ENCODE data around the gene PLCH2. TPM values are rescaled to one million over a fixed set of nuclear protein-coding genes. Genes with fewer than 3 reads are reported as not detected.
A peak's percentile ranks its signal among the peaks of the same experiment; 100 is the strongest.

PLCH2 gene
- total and polyA plus RNA-seq, 3 experiments from 2014 or later: 2.5 to 2.8 (median 2.5) TPM

DNA sequence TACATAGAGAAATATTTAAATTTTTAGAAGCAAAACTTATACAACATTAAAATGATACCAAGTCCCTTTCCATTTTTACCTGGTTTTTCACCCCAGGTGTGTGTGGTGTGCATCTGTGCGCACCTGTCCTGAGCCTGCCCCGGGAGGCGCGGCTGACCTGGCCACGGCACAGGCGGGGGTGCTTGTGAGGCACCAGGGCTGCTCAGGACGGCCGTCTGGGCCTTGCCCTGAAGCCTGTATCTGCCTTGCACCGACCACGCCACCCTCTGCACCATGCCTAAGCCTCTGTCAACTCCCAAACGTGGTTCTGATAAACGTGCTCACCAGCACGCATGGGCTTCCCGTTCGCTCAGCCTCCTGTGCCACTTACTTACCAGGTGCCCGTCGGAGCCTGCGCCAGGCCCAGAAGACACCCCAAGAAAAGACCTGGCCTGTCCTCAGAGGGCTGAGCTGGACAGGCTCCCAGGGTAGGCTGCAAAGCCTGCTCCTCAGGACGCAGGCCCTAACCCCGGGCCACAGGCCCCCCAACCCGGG, 29.4 kb downstream of the PLCH2 start:
- CTCF ChIA-PET: interaction anchor here (0.9 kb wide), 1 partner anchor 43 kb away, joined by 3 read pairs; no protein-coding TSS in a partner anchor
- no peaks in the 10 kb centered on the region for H3K27me3 ChIP-seq (ENCODE audit: insufficient read depth, low read length, poor library complexity, severe bottlenecking)
- H3K9me3 ChIP-seq (ENCODE audit: low read length): no peaks in the 10 kb centered on the region
- Mint-ChIP-seq H3K36me3 (peaks cover 0 to 30% (median 0%) of the 10 kb centered on the region in 3 donors), H3K4me1 (peaks cover under 1 to 15% (median under 1%) of the 10 kb centered on the region in 3 donors), H3K27me3 (no peaks in the 10 kb centered on the region), H3K9me3 (no peaks in the 10 kb centered on the region), H3K27ac (peak overlapping the region in 1 of 8 donors; percentile 80), H3K4me3 (no peak overlapping the region)
- H3K36me3 ChIP-seq (ENCODE audit: insufficient read depth, low read length): peaks cover 6% of the 10 kb centered on the region
- no peak overlapping the region for H3K4me3 ChIP-seq (ENCODE audit: low read length)
- H3K27ac ChIP-seq (ENCODE audit: low read depth, low read length): no peak overlapping the region
- no peak for DNase-seq
- POLR2A ChIA-PET: no interaction called here
- H3K4me1 ChIP-seq (ENCODE audit: insufficient read depth, low read length): peaks cover under 1% of the 10 kb centered on the region

GRCh38 chr1:2506007-2506860, 30.1 kb downstream of the PLCH2 start:
- Mint-ChIP-seq H3K27ac (peak overlapping the region in 1 of 8 donors; percentile 77), H3K27me3 (no peaks in the 10 kb centered on the region), H3K4me3 (no peak overlapping the region), H3K4me1 (peaks cover 0 to 11% (median 0%) of the 10 kb centered on the region in 3 donors), H3K9me3 (no peaks in the 10 kb centered on the region), H3K36me3 (peaks cover 0 to 36% (median 0%) of the 10 kb centered on the region in 3 donors)
- Histone ChIP-seq H3K27me3 (ENCODE audit: insufficient read depth, low read length, poor library complexity, severe bottlenecking) (no peaks in the 10 kb centered on the region), H3K36me3 (ENCODE audit: insufficient read depth, low read length) (peaks cover 9% of the 10 kb centered on the region), H3K4me1 (ENCODE audit: insufficient read depth, low read length) (no peaks in the 10 kb centered on the region), H3K4me3 (ENCODE audit: low read length) (no peak overlapping the region), H3K9me3 (ENCODE audit: low read length) (no peaks in the 10 kb centered on the region), H3K27ac (ENCODE audit: low read depth, low read length) (no peak overlapping the region)
- ChIA-PET POLR2A (interaction anchor here (0.8 kb wide), 2 partner anchors 8 to 18 kb away, joined by 3 read pairs; no protein-coding TSS in a partner anchor), CTCF (interaction anchor here (0.9 to 2.0 kb wide), 2 partner anchors 18 to 42 kb away, joined by 3 to 7 read pairs; no protein-coding TSS in a partner anchor)
- DNase-seq: no peak

DNA sequence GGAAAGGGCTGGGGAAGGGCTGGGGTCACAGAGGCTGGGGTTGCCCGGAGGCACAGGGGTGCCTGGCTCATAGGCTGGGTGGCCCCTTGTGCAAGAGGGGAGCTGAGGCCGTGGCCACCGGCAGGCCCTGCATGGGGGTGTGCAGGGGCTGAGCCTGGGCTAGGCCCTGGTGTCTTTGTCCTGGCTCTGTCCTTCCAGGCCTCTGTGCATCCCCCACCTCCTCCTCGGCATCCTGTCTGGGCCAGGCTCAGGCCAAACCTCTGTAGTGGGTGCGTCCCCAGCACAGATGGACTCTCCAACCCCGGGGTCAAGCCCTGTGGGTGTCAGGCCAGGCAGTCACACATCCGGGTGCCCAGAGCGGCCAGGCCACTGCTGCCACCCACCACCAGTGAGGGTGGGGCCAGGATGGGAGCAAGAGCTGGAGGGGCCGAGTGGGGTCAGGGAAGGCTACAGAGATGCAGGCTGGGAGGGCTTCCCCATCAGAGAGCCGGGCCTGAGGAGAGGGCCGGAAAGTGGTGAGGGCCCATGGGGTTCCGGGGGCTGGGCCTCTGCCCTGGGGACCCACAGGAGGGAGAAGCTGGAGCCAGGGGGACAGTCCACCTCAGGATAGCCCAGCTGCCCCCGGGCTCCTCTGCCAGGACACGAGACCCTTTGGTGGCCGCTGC, 30.9 kb downstream of the PLCH2 start:
- CTCF ChIA-PET: interaction anchor here (2.0 kb wide), 1 partner anchor 17 kb away, joined by 7 read pairs; no protein-coding TSS in a partner anchor
- H3K4me3 ChIP-seq (ENCODE audit: low read length): no peak overlapping the region
- H3K4me3 Mint-ChIP-seq: no peak overlapping the region
- H3K4me1 ChIP-seq (ENCODE audit: insufficient read depth, low read length): no peaks in the 10 kb centered on the region
- peaks cover 0 to 9% (median 0%) of the 10 kb centered on the region in 3 donors for H3K4me1 Mint-ChIP-seq
- POLR2A ChIA-PET: interaction anchor here (0.8 kb wide), 1 partner anchor 19 kb away, joined by 3 read pairs; no protein-coding TSS in a partner anchor
- no peak for DNase-seq
- no peaks in the 10 kb centered on the region for H3K9me3 ChIP-seq (ENCODE audit: low read length)
- no peaks in the 10 kb centered on the region for H3K27me3 ChIP-seq (ENCODE audit: insufficient read depth, low read length, poor library complexity, severe bottlenecking)
- no peaks in the 10 kb centered on the region for H3K9me3 Mint-ChIP-seq
- H3K36me3 Mint-ChIP-seq: peaks cover 0 to 44% (median 0%) of the 10 kb centered on the region in 3 donors
- H3K27ac ChIP-seq (ENCODE audit: low read depth, low read length): no peak overlapping the region
- no peak overlapping the region for H3K27ac Mint-ChIP-seq
- peaks cover 17% of the 10 kb centered on the region for H3K36me3 ChIP-seq (ENCODE audit: insufficient read depth, low read length)
- no peaks in the 10 kb centered on the region for H3K27me3 Mint-ChIP-seq

- no peaks in the 10 kb centered on the region for H3K27me3 ChIP-seq (ENCODE audit: insufficient read depth, low read length, poor library complexity, severe bottlenecking)
- peaks cover 0 to 51% (median 0%) of the 10 kb centered on the region in 3 donors for H3K36me3 Mint-ChIP-seq
- POLR2A ChIA-PET: interaction anchor here (0.9 kb wide), 1 partner anchor 18 kb away, joined by 3 read pairs; no protein-coding TSS in a partner anchor
- no peak for DNase-seq
- CTCF ChIA-PET: interaction anchor here (2.0 kb wide), 1 partner anchor 16 kb away, joined by 7 read pairs; no protein-coding TSS in a partner anchor
- H3K4me3 Mint-ChIP-seq: no peak overlapping the region
- H3K36me3 ChIP-seq (ENCODE audit: insufficient read depth, low read length): peaks cover 17% of the 10 kb centered on the region
- no peaks in the 10 kb centered on the region for H3K4me1 ChIP-seq (ENCODE audit: insufficient read depth, low read length)
- H3K27me3 Mint-ChIP-seq: no peaks in the 10 kb centered on the region
- H3K9me3 Mint-ChIP-seq: no peaks in the 10 kb centered on the region
- H3K4me1 Mint-ChIP-seq: peaks cover 0 to 9% (median 0%) of the 10 kb centered on the region in 3 donors
- no peak overlapping the region for H3K27ac Mint-ChIP-seq
- H3K27ac ChIP-seq (ENCODE audit: low read depth, low read length): no peak overlapping the region
- no peaks in the 10 kb centered on the region for H3K9me3 ChIP-seq (ENCODE audit: low read length)
- H3K4me3 ChIP-seq (ENCODE audit: low read length): no peak overlapping the region
These were observed 31.7 kb downstream of the PLCH2 start for GRCh38 chr1:2507744-2508155.

DNA sequence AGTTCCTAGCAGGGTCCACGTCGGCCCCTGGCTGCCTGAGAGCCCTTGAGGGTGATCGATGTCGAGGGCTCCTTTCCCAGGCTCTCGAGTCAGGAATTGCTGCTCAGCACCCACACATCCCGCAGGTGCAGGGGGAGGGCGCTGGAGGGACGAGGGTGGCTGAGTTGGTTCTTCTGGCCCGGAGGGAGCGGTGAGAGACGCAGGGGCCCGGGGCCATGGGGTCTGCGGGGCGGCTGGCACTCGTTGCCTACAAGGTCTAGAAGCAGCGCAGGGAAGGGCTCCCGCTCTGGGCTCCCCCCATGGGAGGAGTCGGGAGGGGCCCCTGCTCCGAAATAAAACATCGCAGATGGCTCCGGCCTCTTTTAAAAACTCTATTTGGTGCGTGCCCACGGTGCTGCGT, 32.1 kb downstream of the PLCH2 start:
- ChIA-PET POLR2A (interaction anchor here (0.9 kb wide), 1 partner anchor 17 kb away, joined by 3 read pairs; no protein-coding TSS in a partner anchor), CTCF (interaction anchor here (2.0 kb wide), 1 partner anchor 16 kb away, joined by 7 read pairs; no protein-coding TSS in a partner anchor)
- peaks cover 21% of the 10 kb centered on the region for H3K36me3 ChIP-seq (ENCODE audit: insufficient read depth, low read length)
- no peak for DNase-seq
- H3K4me3 ChIP-seq (ENCODE audit: low read length): no peak overlapping the region
- H3K27ac ChIP-seq (ENCODE audit: low read depth, low read length): no peak overlapping the region
- no peaks in the 10 kb centered on the region for H3K27me3 ChIP-seq (ENCODE audit: insufficient read depth, low read length, poor library complexity, severe bottlenecking)
- Mint-ChIP-seq H3K27me3 (no peaks in the 10 kb centered on the region), H3K27ac (no peak overlapping the region), H3K4me3 (no peak overlapping the region), H3K4me1 (peaks cover 0 to 9% (median 0%) of the 10 kb centered on the region in 3 donors), H3K36me3 (peaks cover 0 to 55% (median 0%) of the 10 kb centered on the region in 3 donors), H3K9me3 (no peaks in the 10 kb centered on the region)
- H3K4me1 ChIP-seq (ENCODE audit: insufficient read depth, low read length): no peaks in the 10 kb centered on the region
- H3K9me3 ChIP-seq (ENCODE audit: low read length): no peaks in the 10 kb centered on the region

DNA sequence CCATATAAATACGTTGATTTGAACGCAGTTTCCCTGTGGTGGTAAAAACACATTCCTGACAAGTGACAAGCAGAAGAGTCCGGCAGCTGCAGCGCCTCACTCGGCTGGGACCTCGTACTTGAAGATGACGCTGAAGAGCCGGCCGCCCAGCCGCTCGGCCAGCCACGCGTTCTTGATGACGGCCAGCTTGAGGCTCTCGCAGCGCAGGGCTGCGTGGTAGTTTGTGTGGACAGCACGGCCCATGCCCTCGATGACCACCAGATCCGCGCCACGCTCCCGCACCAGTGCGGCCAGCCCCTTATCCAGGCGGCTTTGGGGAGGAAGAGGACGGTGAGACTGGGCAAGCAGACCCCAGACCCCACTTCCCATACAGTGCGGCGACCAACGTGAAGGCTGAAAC, 32.7 kb downstream of the PLCH2 start:
- no peaks in the 10 kb centered on the region for H3K27me3 Mint-ChIP-seq
- peaks cover 27% of the 10 kb centered on the region for H3K36me3 ChIP-seq (ENCODE audit: insufficient read depth, low read length)
- no peaks in the 10 kb centered on the region for H3K9me3 ChIP-seq (ENCODE audit: low read length)
- no peak overlapping the region for H3K4me3 ChIP-seq (ENCODE audit: low read length)
- no peak overlapping the region for H3K27ac ChIP-seq (ENCODE audit: low read depth, low read length)
- no peak overlapping the region for H3K4me3 Mint-ChIP-seq
- H3K27ac Mint-ChIP-seq: peak overlapping the region in 1 of 8 donors; percentile 73
- H3K4me1 ChIP-seq (ENCODE audit: insufficient read depth, low read length): no peaks in the 10 kb centered on the region
- no peaks in the 10 kb centered on the region for H3K9me3 Mint-ChIP-seq
- no peak for DNase-seq
- ChIA-PET POLR2A (no interaction called here), CTCF (interaction anchor here (0.6 kb wide), 1 partner anchor 1274 kb away, joined by 3 read pairs; no protein-coding TSS in a partner anchor)
- peaks cover 0 to 61% (median 0%) of the 10 kb centered on the region in 3 donors for H3K36me3 Mint-ChIP-seq
- H3K4me1 Mint-ChIP-seq: peaks cover 0 to 9% (median 0%) of the 10 kb centered on the region in 3 donors
- H3K27me3 ChIP-seq (ENCODE audit: insufficient read depth, low read length, poor library complexity, severe bottlenecking): no peaks in the 10 kb centered on the region

DNA sequence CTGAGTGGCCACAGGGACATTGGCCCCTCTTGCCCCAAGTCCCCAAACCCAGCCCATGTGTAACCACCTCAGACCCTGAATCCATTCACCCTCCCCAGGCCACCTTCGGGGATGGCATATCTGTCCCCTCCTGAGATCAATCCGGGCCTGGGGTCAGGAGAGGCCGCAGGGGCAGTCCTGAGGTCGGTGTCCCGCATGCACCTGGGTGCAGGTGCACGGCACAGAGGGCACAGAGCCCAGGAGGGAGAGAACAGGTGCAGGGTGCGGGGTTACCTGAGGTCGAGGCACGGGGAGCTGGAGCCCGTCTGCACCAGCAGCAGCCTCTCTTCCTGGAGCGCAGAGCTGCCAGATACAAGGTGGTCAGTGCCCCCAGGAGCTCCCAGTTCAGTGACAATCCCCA, 33.5 kb downstream of the PLCH2 start:
- no peak for DNase-seq
- Mint-ChIP-seq H3K4me1 (peaks cover 0 to 9% (median 0%) of the 10 kb centered on the region in 3 donors), H3K27ac (no peak overlapping the region), H3K36me3 (peaks cover 0 to 63% (median 0%) of the 10 kb centered on the region in 3 donors), H3K27me3 (no peaks in the 10 kb centered on the region), H3K4me3 (no peak overlapping the region), H3K9me3 (no peaks in the 10 kb centered on the region)
- no peak overlapping the region for H3K27ac ChIP-seq (ENCODE audit: low read depth, low read length)
- no peaks in the 10 kb centered on the region for H3K27me3 ChIP-seq (ENCODE audit: insufficient read depth, low read length, poor library complexity, severe bottlenecking)
- peaks cover 31% of the 10 kb centered on the region for H3K36me3 ChIP-seq (ENCODE audit: insufficient read depth, low read length)
- H3K9me3 ChIP-seq (ENCODE audit: low read length): no peaks in the 10 kb centered on the region
- ChIA-PET CTCF (no interaction called here), POLR2A (no interaction called here)
- H3K4me3 ChIP-seq (ENCODE audit: low read length): no peak overlapping the region
- H3K4me1 ChIP-seq (ENCODE audit: insufficient read depth, low read length): no peaks in the 10 kb centered on the region
